MCF 10A (cell line): Measurements from ENCODE around the gene TMEM120A. TPM values are rescaled to one million over a fixed set of nuclear protein-coding genes. Genes with fewer than 3 reads are reported as not detected.

Experiments
- BruUV-seq: library from RNA; stranded (reverse); fragments of 400-500 nt; replicated peaks from 2 replicates; lab custom pipeline; 2021; lab: Mats Ljungman, UMichigan
- CTCF ChIA-PET: fragments of 300-600 bp; sonication (Branson Sonifier 250); formaldehyde crosslinking; extraction: SDS; loops from one replicate; lab custom pipeline; 2021; ENCODE audit warnings: antibody characterized with exemption, inconsistent platforms; lab: Yijun Ruan, JAX
- POLR2A ChIA-PET: fragments of 300-600, 350-650 bp; sonication (Branson Sonifier 250); formaldehyde crosslinking; extraction: SDS; loops from one replicate; lab custom pipeline; 2020; ENCODE audit warnings: antibody characterized with exemption, inconsistent platforms; lab: Yijun Ruan, JAX
- DNase-seq: peaks from one replicate; pipeline ENCODE4 v3.0.0-alpha.2; 2018; ENCODE audit not compliant: unreplicated experiment
- H3K27ac Mint-ChIP-seq: one replicate; pipeline ENCODE4 v1.8.0; 2022; ENCODE audit warnings: mild to moderate bottlenecking, low read depth, mixed read lengths; ENCODE audit not compliant: unreplicated experiment
- H3K27me3 Mint-ChIP-seq: one replicate; pipeline ENCODE4 v1.8.0; 2022; ENCODE audit warnings: mixed read lengths; ENCODE audit not compliant: insufficient read depth, unreplicated experiment
- H3K36me3 Mint-ChIP-seq: one replicate; pipeline ENCODE4 v1.8.0; 2022; ENCODE audit warnings: mild to moderate bottlenecking, moderate library complexity, mixed read lengths; ENCODE audit not compliant: insufficient read depth, unreplicated experiment
- H3K4me1 Mint-ChIP-seq: one replicate; pipeline ENCODE4 v1.8.0; 2022; ENCODE audit warnings: mixed read lengths; ENCODE audit not compliant: insufficient read depth, unreplicated experiment
- H3K4me3 Mint-ChIP-seq: one replicate; pipeline ENCODE4 v1.8.0; 2022; ENCODE audit warnings: mild to moderate bottlenecking, moderate library complexity, mixed read lengths; ENCODE audit not compliant: unreplicated experiment
- H3K9me3 Mint-ChIP-seq: one replicate; pipeline ENCODE4 v1.8.0; 2022; ENCODE audit warnings: mixed read lengths; ENCODE audit not compliant: unreplicated experiment
- intact Hi-C: fragments of 100-400 bp; cut with micrococcal nuclease; formaldehyde crosslinking; loops from 2 replicates; pipeline ENCODE4 v1.14.1; 2022
- total RNA-seq: library from RNA; stranded (reverse); gene quantifications from 2 replicates; pipeline ENCODE4 v1.2.3, GENCODE V29; 2022
- TF ChIP-seq, protein P1 (sequence below): fragments of 200-600 bp; IDR thresholded peaks from one replicate; pipeline ENCODE4 v1.8.0; 2022; ENCODE audit warnings: antibody characterized with exemption, mild to moderate bottlenecking; ENCODE audit not compliant: unreplicated experiment

The TMEM120A gene
- total RNA-seq, 1 experiment from 2014 or later: 19.4 TPM

DNA sequence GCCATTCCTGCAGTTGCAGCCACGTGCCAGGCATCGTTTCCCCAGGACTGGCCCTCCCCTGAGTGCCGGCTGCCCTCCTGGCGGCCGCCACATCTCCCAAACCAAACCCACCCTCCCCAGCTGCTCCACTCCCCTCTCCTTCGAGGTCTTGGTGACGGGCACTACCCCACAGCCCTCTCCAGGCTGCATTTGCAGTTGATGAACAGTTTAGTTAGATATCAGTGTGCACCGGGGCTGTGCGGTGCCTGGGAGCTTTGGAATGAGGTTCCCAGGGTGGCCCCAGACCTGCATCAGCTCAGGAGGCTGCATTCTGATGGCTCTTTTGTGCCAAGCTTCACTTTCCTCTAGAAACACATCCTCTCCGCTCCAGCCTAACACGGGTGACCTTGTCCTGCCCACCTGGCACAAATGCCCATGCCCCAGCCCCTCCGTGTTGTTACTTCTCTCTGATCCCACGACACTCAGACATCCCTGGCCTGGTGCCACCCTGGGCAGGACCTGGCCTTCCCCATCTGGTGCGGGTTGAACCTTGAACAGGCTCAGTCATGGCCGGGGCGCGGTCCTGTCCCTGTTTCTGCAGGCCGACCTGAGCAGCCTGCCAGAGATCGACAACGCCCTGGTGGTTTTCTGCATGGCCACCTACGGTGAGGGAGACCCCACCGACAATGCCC is 14.5 kb downstream of the TMEM120A start:
- CTCF ChIA-PET: no interaction called here
- Mint-ChIP-seq H3K4me1 (no peaks in the 10 kb centered on the region), H3K27ac (no peak overlapping the region), H3K36me3 (peaks cover 35% of the 10 kb centered on the region), H3K9me3 (no peaks in the 10 kb centered on the region), H3K4me3 (no peak overlapping the region), H3K27me3 (no peaks in the 10 kb centered on the region)
- POLR2A ChIA-PET: no interaction called here
- TF ChIP-seq, protein P1, sequence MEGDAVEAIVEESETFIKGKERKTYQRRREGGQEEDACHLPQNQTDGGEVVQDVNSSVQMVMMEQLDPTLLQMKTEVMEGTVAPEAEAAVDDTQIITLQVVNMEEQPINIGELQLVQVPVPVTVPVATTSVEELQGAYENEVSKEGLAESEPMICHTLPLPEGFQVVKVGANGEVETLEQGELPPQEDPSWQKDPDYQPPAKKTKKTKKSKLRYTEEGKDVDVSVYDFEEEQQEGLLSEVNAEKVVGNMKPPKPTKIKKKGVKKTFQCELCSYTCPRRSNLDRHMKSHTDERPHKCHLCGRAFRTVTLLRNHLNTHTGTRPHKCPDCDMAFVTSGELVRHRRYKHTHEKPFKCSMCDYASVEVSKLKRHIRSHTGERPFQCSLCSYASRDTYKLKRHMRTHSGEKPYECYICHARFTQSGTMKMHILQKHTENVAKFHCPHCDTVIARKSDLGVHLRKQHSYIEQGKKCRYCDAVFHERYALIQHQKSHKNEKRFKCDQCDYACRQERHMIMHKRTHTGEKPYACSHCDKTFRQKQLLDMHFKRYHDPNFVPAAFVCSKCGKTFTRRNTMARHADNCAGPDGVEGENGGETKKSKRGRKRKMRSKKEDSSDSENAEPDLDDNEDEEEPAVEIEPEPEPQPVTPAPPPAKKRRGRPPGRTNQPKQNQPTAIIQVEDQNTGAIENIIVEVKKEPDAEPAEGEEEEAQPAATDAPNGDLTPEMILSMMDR: no peak
- BruUV-seq: no TSS peak
- intact Hi-C loops: no loop called here
- DNase-seq: no peak

DNA sequence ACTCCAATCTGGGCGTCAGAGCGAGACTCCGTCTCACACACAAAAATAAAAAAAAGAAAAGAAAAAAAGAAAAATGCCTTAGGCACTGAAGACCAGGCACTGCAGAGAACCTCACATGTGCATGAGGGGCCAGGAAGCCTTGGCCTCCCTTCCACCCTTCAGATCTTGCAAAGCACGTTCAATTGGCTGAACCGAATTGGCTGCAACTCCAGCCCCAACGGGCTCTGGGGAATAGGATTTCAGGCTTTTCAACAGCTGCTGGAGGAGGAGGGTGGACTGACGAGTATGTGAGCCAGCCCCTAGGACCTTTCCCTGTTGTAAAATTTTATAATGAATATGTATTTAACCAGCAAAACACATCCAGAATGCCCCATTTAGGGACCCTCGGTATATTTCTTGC is 16.7 kb downstream of the TMEM120A start:
- H3K4me3 Mint-ChIP-seq: no peak overlapping the region
- intact Hi-C loops: no loop called here
- ChIA-PET CTCF (no interaction called here), POLR2A (no interaction called here)
- H3K36me3 Mint-ChIP-seq: peaks cover 54% of the 10 kb centered on the region
- no peak overlapping the region for H3K27ac Mint-ChIP-seq
- TF ChIP-seq, protein P1: no peak
- H3K27me3 Mint-ChIP-seq: no peaks in the 10 kb centered on the region
- no TSS peak for BruUV-seq
- H3K9me3 Mint-ChIP-seq: no peaks in the 10 kb centered on the region
- no peaks in the 10 kb centered on the region for H3K4me1 Mint-ChIP-seq
- DNase-seq: no peak

DNA sequence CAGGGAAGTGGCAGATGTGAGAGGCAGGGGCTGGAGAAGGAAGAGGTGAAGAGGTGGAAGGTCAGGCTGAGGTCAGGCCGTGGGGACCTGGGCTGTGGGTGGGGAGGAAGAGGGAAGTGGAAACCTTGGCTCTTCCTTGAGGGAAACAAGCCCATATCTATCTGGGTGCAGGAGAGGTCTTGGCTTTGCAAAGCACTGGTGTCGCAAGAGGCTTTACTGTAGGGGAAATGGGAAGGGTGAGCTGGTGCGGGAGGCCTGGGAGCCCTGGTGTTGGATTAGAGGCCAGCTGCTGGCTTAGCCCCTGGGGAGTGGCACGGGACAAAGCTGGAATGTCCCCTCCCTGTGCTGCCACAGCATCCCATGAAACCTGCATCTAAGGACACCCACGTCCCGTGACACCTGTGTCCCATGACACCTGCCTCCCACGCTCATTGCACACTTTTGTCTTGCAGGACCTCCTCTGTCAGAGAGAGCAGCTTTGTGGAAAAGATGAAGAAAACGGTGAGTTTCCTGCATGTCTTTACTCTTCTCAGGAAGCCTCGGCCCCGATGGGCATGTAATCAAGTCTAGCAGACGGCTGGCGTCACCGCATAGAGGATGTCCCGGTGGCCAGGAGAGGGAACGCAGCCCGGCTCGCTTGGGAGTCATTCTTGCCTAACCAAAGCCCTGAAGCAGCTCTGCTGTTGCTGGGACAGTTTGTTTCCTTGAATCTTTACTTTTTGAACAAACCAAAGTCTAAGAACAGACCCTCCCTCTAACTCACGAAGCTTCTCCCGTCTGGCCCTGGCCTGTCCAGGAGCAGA is 22.2 kb downstream of the TMEM120A start:
- Mint-ChIP-seq H3K4me3 (no peak overlapping the region), H3K27me3 (no peaks in the 10 kb centered on the region), H3K36me3 (peaks cover 41% of the 10 kb centered on the region), H3K9me3 (no peaks in the 10 kb centered on the region), H3K4me1 (no peaks in the 10 kb centered on the region), H3K27ac (no peak overlapping the region)
- DNase-seq: no peak
- TF ChIP-seq, protein P1: no peak
- CTCF ChIA-PET: interaction anchor here (0.7 kb wide), 1 partner anchor 345 kb away, joined by 3 read pairs; no protein-coding TSS in a partner anchor
- intact Hi-C loops: no loop called here
- POLR2A ChIA-PET: no interaction called here
- no TSS peak for BruUV-seq

DNA sequence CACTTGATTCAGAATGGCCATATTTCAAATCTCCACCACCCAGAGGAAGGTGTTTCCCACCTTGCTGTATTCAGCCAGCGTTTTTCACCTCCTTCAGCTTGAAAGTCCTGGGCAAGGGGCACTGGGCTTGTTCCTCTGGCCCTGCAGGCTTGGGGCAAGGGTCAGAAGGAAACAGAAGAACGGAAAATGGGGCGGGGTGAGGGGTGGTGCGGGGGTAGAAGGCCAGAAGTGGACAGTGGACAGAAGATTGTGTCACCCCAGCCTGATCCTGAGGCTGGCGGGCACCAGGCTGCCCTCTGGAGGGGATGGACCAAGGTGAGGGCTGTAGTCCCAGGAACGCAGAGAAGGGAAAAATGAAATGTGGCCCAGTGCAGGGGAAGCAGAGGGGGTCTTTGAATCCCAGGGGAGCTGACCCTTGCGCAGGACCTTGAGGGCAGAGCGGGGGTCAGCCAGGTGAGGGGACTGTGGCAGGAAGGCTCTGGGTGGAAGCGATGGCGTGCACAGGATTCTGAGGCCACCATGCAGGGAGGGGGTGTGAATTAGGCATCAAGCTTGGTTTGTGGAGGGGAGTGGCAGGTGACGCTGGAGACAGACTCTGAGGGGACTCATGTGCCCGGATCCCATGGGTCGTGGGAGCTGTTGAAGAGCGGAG is 23.0 kb downstream of the TMEM120A start:
- TF ChIP-seq, protein P1: no peak
- Mint-ChIP-seq H3K27me3 (no peaks in the 10 kb centered on the region), H3K27ac (no peak overlapping the region), H3K4me1 (no peaks in the 10 kb centered on the region), H3K36me3 (peaks cover 34% of the 10 kb centered on the region), H3K9me3 (no peaks in the 10 kb centered on the region), H3K4me3 (no peak overlapping the region)
- ChIA-PET CTCF (interaction anchor here (0.7 to 1.1 kb wide), 2 partner anchors 50 to 345 kb away, joined by 3 to 5 read pairs; no protein-coding TSS in a partner anchor), POLR2A (no interaction called here)
- no peak for DNase-seq
- intact Hi-C loops: no loop called here
- BruUV-seq: no TSS peak
